ENCODE data around the gene DNAAF5.
"Not testable (repeated sequence)": the region's sequence is repeated elsewhere in the genome, so short reads cannot be mapped to it uniquely, and the experiment has no call there.

DNAAF5 gene

GRCh38 chr7:729140-730000 lies 2.9 kb downstream of the DNAAF5 start:
- in situ Hi-C loops (cut with MboI; ENCODE audit: low sequenced_read_pairs): no loop called here

DNA sequence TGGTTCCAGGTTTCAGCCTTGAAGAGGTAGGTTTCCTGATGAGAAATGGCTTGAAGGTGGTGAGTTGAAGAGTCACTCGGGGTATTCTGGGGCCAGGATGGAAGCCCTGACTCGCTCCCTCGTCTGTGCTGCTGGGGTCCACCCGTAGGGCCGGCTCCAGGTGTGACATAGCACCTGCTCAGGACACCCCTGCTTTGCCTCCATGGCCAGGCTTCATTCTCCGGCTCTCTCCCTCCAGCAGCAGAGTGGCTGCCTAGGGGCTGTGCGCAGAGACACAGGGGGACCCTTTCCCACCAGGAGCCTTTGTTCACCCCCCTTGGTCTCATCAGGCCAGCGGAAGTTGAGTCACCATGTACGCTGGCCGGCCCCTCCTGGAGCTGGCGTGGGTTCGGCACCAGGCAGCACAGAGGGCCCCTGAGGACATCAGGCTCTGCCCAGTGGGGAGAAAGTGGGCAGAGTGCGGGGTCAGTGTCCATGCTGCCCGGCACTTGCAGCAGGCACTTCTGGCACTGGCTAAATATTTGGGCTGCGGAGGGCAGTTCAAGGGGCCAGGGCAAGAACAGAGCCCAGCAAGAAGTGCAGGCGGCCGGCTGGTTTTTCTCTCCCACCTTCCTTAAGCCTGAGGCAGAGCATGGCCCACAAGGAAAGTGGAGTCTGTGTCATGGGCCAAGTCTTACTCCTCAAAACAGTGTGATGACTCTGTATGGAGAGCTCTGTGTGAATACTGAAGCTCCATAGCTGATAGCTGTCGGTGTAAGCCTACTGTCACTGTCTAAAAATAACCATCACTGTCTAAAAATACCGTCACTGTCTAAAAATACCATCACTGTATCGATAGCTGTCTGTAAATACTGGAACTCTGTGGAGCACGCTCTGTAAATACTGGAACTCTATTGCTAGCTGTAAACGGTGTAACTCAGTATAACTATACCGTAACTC lies 4.3 kb downstream of the DNAAF5 start:
- in situ Hi-C loops (cut with MboI; ENCODE audit: low sequenced_read_pairs): no loop called here

DNA sequence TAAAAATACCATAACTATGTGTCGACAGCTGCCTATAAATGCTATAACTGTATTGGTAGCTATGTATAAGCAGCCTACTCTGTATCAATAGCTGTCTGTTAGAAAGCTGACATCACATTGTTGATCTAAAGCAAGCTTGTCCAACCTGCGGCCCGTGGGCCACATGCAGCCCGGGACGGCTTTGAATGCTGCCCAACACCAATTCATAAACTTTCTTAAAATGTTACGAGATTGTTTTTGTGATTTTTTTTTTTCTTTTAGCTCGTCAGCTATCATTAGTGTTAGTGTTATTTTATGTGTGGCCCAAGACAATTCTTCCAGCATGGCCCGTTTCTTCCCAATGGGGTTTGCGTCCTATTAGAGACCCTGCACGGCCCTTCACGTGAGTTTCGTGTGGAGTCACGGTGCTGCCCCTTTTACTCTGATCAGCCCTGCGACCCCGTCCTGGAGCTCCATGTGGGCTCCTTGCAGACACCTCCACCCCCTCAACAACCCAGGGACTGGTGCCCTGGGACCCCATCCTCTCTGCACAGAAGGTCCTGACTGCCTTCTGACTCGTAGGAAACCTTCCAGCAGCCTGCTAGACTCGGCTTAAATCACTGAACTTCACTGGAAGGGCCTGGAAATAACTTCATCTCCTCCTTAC lies 5.1 kb downstream of the DNAAF5 start:
- in situ Hi-C loops (cut with MboI; ENCODE audit: low sequenced_read_pairs): no loop called here

DNA sequence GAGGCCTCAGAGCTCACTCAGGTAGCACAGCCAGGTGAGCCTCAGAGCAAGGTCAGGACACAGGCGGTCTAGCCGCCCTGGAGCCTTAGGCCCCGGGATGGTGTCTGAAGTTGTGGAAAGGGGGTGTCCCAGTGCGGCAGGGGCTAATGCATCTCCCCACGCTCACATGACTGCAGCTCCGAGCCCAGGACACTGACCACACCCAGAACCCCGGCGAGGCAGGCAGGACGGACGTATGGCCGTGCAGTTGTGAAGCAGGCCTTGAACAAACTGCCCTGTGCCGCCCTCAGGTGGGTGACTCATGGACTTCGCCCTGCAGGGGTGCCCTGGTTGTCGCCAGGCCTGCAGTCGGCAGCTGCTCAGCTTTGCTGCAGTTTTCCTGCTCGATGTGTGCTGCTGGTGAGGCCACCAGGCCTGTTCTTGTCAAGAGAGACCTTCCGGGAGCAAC lies 5.6 kb downstream of the DNAAF5 start:
- in situ Hi-C loops (cut with MboI; ENCODE audit: low sequenced_read_pairs): no loop called here

GRCh38 chr7:732556-732955 lies 6.1 kb downstream of the DNAAF5 start:
- in situ Hi-C loops (cut with MboI; ENCODE audit: low sequenced_read_pairs): no loop called here

DNA sequence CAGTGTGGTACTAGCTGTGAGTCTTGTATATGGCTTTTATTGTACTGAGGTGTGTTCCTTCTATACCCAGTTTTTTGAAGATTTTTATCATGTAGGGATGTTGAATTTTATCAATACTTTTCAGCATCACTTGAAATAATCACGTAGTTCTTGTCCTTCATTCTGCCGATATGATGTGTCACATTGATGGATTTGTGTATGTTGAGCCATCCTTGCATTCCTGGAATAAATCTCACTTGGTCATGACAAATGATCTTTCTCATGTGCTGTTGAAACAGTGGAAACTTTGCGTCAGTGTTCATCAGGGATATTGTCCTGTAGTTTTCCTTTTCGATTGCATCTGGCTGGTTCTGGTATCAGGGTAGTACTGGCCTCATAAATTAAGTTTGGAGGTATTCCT lies 7.7 kb downstream of the DNAAF5 start:
- in situ Hi-C loops (cut with MboI; ENCODE audit: low sequenced_read_pairs): no loop called here

DNA sequence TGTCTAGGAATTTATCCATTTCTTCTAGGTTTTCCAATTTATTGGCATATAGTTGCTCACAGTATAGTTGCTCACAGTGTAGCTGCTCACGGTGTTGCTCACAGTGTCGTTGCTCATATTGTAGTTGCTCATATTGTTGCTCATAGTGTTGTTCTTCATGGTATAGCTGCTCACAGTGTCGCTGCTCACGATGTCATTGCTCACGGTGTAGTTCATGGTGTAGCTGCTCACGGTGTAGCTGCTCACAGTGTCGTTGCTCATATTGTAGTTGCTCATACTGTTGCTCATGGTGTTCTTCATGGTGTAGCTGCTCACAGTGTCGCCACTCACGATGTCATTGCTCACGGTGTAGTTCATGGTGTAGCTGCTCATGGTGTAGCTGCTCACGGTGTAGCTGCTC lies 8.3 kb downstream of the DNAAF5 start:
- in situ Hi-C loops (cut with MboI; ENCODE audit: low sequenced_read_pairs): no loop called here

GRCh38 chr7:738241-738640 lies 11.7 kb downstream of the DNAAF5 start:
- in situ Hi-C loops (cut with MboI; ENCODE audit: low sequenced_read_pairs): no loop called here

DNA sequence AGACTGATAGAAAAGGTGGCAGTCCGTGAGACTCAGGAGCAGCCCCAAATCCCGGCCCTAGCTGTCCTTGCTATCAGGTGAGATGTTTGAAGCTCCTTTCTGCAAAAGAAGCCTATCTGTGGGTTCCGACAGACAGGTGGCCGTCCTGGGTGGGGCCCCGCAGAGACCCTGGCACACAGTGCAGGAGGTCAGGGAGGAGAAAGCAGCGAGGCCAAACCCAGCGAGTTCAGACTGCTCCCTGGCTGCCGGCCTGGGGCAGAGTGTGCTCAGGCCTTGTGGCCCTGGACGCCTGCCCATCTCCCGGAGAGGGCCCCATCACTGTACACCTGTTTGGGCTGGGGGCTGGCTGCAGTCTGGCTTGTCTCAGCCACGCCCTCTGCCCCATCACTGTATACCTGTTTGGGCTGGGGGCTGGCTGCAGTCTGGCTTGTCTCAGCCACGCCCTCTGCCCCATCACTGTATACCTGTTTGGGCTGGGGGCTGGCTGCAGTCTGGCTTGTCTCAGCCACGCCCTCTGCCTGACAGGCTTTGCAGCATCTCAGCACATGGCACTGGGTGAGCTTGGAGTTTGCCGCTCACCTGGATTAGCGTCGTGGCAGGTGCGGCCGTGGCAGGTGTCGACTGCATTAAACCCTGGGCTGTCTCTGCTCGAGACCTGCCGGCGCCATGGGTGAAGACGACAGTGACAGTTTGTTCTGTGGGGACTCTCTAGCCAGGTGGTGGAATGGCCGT lies 12.4 kb downstream of the DNAAF5 start:
- in situ Hi-C loops (cut with MboI; ENCODE audit: low sequenced_read_pairs): no loop called here

- in situ Hi-C loops (cut with MboI; ENCODE audit: low sequenced_read_pairs): no loop called here
Measured at GRCh38 chr7:739455-739982, 13.0 kb downstream of the DNAAF5 start.

GRCh38 chr7:739983-740942 lies 13.8 kb downstream of the DNAAF5 start:
- in situ Hi-C loops (cut with MboI; ENCODE audit: low sequenced_read_pairs): no loop called here

DNA sequence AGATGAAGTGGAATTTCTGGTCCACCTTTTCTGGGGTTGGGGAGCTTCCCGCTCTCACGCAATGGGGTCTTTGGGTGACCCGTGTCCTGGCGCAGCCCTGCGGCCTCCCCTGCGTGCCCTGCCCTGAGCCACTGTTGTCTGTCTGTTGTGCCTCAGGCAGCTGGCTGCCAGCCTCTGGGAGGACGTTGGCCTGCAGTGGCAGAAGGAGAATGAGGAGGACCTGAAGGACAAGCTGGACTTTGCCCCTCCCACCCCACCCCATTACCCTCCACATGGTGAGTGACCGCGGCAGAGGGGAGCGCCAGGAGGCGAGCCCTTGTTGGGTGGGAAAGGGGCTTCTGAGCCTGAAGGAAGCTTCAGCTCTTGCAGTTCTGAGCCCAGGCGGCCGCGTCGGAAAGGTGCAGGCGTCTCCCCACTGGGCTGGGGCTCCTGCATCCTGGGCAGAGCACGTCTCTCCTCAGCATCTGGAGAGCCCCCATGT lies 14.7 kb downstream of the DNAAF5 start:
- in situ Hi-C loops (cut with MboI; ENCODE audit: low sequenced_read_pairs): no loop called here

DNA sequence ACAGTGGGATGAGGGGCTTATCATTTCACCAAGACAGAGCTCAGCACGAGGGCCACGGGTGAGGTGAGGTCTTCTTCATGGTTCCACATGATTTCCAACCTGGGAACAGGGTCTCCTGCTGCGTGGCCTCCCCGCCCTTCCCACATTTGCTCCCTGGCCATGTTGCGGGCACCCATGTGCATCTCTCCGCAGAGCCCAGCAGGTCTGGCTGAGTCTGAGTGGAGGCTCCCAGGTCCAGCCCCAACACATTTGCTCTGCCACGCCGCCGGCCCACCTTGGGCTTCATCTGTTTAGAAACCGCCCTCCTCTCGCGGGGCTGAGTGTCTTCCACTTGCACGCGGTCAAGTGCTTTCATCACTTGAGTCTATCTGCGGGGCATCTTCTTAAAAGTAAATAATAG lies 15.4 kb downstream of the DNAAF5 start:
- in situ Hi-C loops (cut with MboI; ENCODE audit: low sequenced_read_pairs): no loop called here

GRCh38 chr7:742791-743190 lies 16.3 kb downstream of the DNAAF5 start:
- in situ Hi-C loops (cut with MboI; ENCODE audit: low sequenced_read_pairs): no loop called here

- in situ Hi-C loops (cut with MboI; ENCODE audit: low sequenced_read_pairs): not testable (repeated sequence)
Measured at GRCh38 chr7:743341-744127, 17.0 kb downstream of the DNAAF5 start.

DNA sequence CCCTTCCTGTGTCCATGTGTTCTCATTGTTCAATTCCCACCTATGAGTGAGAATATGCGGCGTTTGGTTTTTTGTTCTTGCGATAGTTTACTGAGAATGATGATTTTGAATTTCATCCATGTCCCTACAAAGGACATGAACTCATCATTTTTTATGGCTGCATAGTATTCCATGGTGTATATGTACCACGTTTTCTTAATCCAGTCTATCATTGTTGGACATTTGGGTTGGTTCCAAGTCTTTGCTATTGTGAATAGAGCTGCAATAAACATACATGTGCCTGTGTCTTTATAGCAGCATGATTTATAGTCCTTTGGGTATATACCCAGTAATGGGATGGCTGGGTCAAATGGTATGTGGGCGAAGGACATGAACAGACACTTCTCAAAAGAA lies 17.6 kb downstream of the DNAAF5 start:
- in situ Hi-C loops (cut with MboI; ENCODE audit: low sequenced_read_pairs): not testable (repeated sequence)

GRCh38 chr7:744854-745430 lies 18.4 kb downstream of the DNAAF5 start:
- in situ Hi-C loops (cut with MboI; ENCODE audit: low sequenced_read_pairs): no loop called here

Measured in HL-60/S4 treated with phorbol 12-myristate 13-acetate at 8.2 ng/mL for 4 days and 3 days (cell line).